ENCODE data around the gene COL8A2. TPM values are rescaled to one million over a fixed set of nuclear protein-coding genes. Genes with fewer than 3 reads are reported as not detected.

The COL8A2 gene
- total and polyA plus RNA-seq, 2 donors (not counting 3 experiments of a cell fraction or from before 2014, with no cell fraction given): 1.2 to 1.3 TPM

GRCh38 chr1:36095760-36096405 lies 29.1 kb downstream of the COL8A2 start:
- H3K27ac ChIP-seq (ENCODE audit: insufficient read depth, low read depth, low read length): no peak overlapping the region
- no peak overlapping the region for H3K9ac ChIP-seq (replicated peaks; ENCODE audit: extremely low read depth, insufficient read depth, low read length)
- dilution Hi-C loops (cut with MboI; ENCODE audit: extremely low pct_ligation_motif_present, low sequenced_read_pairs): no loop called here
- BruUV-seq (replicated peaks): no TSS peak
- H3K36me3 ChIP-seq (ENCODE audit: control insufficient read depth in 2 of 2, extremely low read depth in 1 of 2, insufficient read depth in 2 of 2, low read length in 2 of 2): peaks cover 16 to 38% of the 10 kb centered on the region in 2 experiments
- intact Hi-C loops (cut with micrococcal nuclease): no loop called here
- no peak overlapping the region for H3K4me2 ChIP-seq (ENCODE audit: insufficient read depth, low read length)
- H2AFZ ChIP-seq (ENCODE audit: low read depth, low read length): no peak overlapping the region
- CTCF ChIA-PET: interaction anchor here (1.2 to 13.8 kb wide), 5 partner anchors 9 to 190 kb away, joined by 3 to 233 read pairs (median 11); no protein-coding TSS in a partner anchor
- FAIRE-seq: no peak
- no peak for DNase-seq (ENCODE audit: low read depth, low spot score)
- no peaks in the 10 kb centered on the region for H3K4me1 ChIP-seq (ENCODE audit: control insufficient read depth, extremely low read depth, insufficient read depth, low read length)
- peaks cover 8% of the 10 kb centered on the region for H3K79me2 ChIP-seq (ENCODE audit: control insufficient read depth, insufficient read depth, low read length)
- no peak overlapping the region for H3K4me3 ChIP-seq (replicated peaks in 1 of 3; ENCODE audit: insufficient read depth in 1 of 3, low read depth in 1 of 3, low read length in 3 of 3)
- H3K27me3 ChIP-seq (ENCODE audit: control insufficient read depth in 2 of 2, insufficient read depth in 2 of 2, low read length in 2 of 2): no peaks in the 10 kb centered on the region
- TF ChIP-seq POLR2AphosphoS5 (IDR thresholded peaks at IDR 0.05; ENCODE audit: insufficient read depth, low read depth, low read length): no peak
- no peak for TF ChIP-seq GATA2 (IDR thresholded peaks at IDR 0.05; ENCODE audit: insufficient read depth, insufficient read length, low read depth, low read length)
- no peak for TF ChIP-seq POLR2A (IDR thresholded peaks at IDR 0.05; ENCODE audit: low read depth, low read length)
- TF ChIP-seq FOS (IDR thresholded peaks at IDR 0.05; ENCODE audit: borderline replicate concordance, insufficient read depth, low read length): no peak
- TF ChIP-seq MAX (IDR thresholded peaks at IDR 0.05; ENCODE audit: insufficient read depth, insufficient read length): no peak
- TF ChIP-seq MYC (IDR thresholded peaks at IDR 0.05; ENCODE audit: low read depth, low read length): no peak
- no peak for TF ChIP-seq CTCF (IDR thresholded peaks at IDR 0.05; ENCODE audit: extremely low read depth in 1 of 2, insufficient read depth in 1 of 2, low read depth in 1 of 2, low read length in 2 of 2)
- TF ChIP-seq EZH2 (IDR thresholded peaks at IDR 0.05; ENCODE audit: borderline replicate concordance, low read depth, low read length, severe bottlenecking): no peak
- no peak for TF ChIP-seq JUN (IDR thresholded peaks at IDR 0.05; ENCODE audit: borderline replicate concordance, insufficient read depth, insufficient read length, low read depth)
- H3K9me1 ChIP-seq (replicated peaks; ENCODE audit: control insufficient read depth, extremely low read depth, insufficient read depth, low read length): no peaks in the 10 kb centered on the region
- POLR2A ChIA-PET: no interaction called here
- no peaks in the 10 kb centered on the region for H4K20me1 ChIP-seq (replicated peaks; ENCODE audit: control insufficient read depth, extremely low read depth, insufficient read depth, low read length)
- no peaks in the 10 kb centered on the region for H3K9me3 ChIP-seq (replicated peaks; ENCODE audit: control insufficient read depth, insufficient read depth, low read length)

Measured in endothelial cell of umbilical vein (primary cell).